ENCODE measurements around the gene RGS13. TPM values are rescaled to one million over a fixed set of nuclear protein-coding genes. Genes with fewer than 3 reads are reported as not detected.

The RGS13 gene
- total RNA-seq, 2 experiments from 2014 or later: 80.4 to 214 TPM

GRCh38 chr1:192610112-192610889 lies 25.6 kb upstream of the RGS13 start:
- ChIA-PET CTCF (ENCODE audit: unreplicated experiment) (interaction anchor here (0.6 to 1.2 kb wide), 2 partner anchors 133 to 460 kb away, joined by 4 read pairs; no protein-coding TSS in a partner anchor), POLR2A (interaction anchor here (0.6 to 4.3 kb wide), 19 partner anchors 10 to 658 kb away, joined by 3 to 77 read pairs (median 7); no protein-coding TSS in a partner anchor)
- peak; percentile 65 for DNase-seq (ENCODE audit: low spot score)
- intact Hi-C loops (cut with micrococcal nuclease; ENCODE audit: unreplicated experiment): loop anchor here (1.0 to 2.0 kb wide), 2 partner anchors 133 to 198 kb away; partner anchors contain the start of gene RGS2
- TF ChIP-seq CTCF (conservative IDR thresholded peaks at IDR 0.05; ENCODE audit: low read length) (peak; percentile 89), EZH2phosphoT487 (IDR thresholded peaks at IDR 0.05; ENCODE audit: borderline replicate concordance, low read depth, low read length) (no peak)
- H3K9me3 ChIP-seq (ENCODE audit: low read length): no peaks in the 10 kb centered on the region; the same call in 1 of the 2 replicates
- H2AFZ ChIP-seq (ENCODE audit: low read length): peak overlapping the region; percentile 81
- H3K79me2 ChIP-seq (ENCODE audit: insufficient read depth, low read depth, low read length): peaks cover 7% of the 10 kb centered on the region; the same call in 1 of the 2 replicates
- BruUV-seq (replicated peaks): no TSS peak
- H3K27ac ChIP-seq (ENCODE audit: low read depth, low read length, poor library complexity, severe bottlenecking): peak overlapping the region; percentile 43
- peak overlapping the region; percentile 33 for H3K4me2 ChIP-seq (ENCODE audit: low read length)
- H4K20me1 ChIP-seq (ENCODE audit: insufficient read depth, low read length): no peaks in the 10 kb centered on the region
- peaks cover 70% of the 10 kb centered on the region for H3K4me1 ChIP-seq (ENCODE audit: insufficient read depth, low read length, poor library complexity, severe bottlenecking)
- H3K4me3 ChIP-seq (ENCODE audit: low read depth, low read length, poor library complexity, severe bottlenecking): peak overlapping the region; percentile 12
- H3K9me2 ChIP-seq (ENCODE audit: insufficient read depth, low read length): no peaks in the 10 kb centered on the region
- H3K36me3 ChIP-seq (ENCODE audit: insufficient read depth, low read length): no peaks in the 10 kb centered on the region

- Histone ChIP-seq H4K20me1 (ENCODE audit: insufficient read depth, low read length) (no peaks in the 10 kb centered on the region), H3K9me3 (ENCODE audit: low read length) (no peaks in the 10 kb centered on the region), H2AFZ (ENCODE audit: low read length) (peak overlapping the region; percentile 63; the same call in 1 of the 2 replicates), H3K4me3 (ENCODE audit: low read depth, low read length, poor library complexity, severe bottlenecking) (no peak overlapping the region), H3K79me2 (ENCODE audit: insufficient read depth, low read depth, low read length) (peaks cover 7% of the 10 kb centered on the region; the same call in 1 of the 2 replicates), H3K9me2 (ENCODE audit: insufficient read depth, low read length) (no peaks in the 10 kb centered on the region), H3K27ac (ENCODE audit: low read depth, low read length, poor library complexity, severe bottlenecking) (no peak overlapping the region), H3K4me2 (ENCODE audit: low read length) (peak overlapping the region; percentile 49), H3K4me1 (ENCODE audit: insufficient read depth, low read length, poor library complexity, severe bottlenecking) (peaks cover 47% of the 10 kb centered on the region), H3K36me3 (ENCODE audit: insufficient read depth, low read length) (no peaks in the 10 kb centered on the region)
- peak; percentile 47 for DNase-seq (ENCODE audit: low spot score)
- intact Hi-C loops (cut with micrococcal nuclease; ENCODE audit: unreplicated experiment): no loop called here
- no TSS peak for BruUV-seq (replicated peaks)
- ChIA-PET POLR2A (interaction anchor here (0.6 to 6.1 kb wide), 7 partner anchors 15 to 395 kb away, joined by 3 to 90 read pairs (median 4); no protein-coding TSS in a partner anchor), CTCF (ENCODE audit: unreplicated experiment) (interaction anchor here (1.2 kb wide), 1 partner anchor 19 kb away, joined by 3 read pairs; no protein-coding TSS in a partner anchor)
- TF ChIP-seq EZH2phosphoT487 (IDR thresholded peaks at IDR 0.05; ENCODE audit: borderline replicate concordance, low read depth, low read length) (no peak), CTCF (conservative IDR thresholded peaks at IDR 0.05; ENCODE audit: low read length) (no peak)
Observed at GRCh38 chr1:192615055-192615454, 20.9 kb upstream of the RGS13 start.

Data from OCI-LY7 (cell line).